Measurements from ENCODE around the gene CYP2U1.
A peak's percentile ranks its signal among the peaks of the same experiment; 100 is the strongest.

Gene CYP2U1

DNA sequence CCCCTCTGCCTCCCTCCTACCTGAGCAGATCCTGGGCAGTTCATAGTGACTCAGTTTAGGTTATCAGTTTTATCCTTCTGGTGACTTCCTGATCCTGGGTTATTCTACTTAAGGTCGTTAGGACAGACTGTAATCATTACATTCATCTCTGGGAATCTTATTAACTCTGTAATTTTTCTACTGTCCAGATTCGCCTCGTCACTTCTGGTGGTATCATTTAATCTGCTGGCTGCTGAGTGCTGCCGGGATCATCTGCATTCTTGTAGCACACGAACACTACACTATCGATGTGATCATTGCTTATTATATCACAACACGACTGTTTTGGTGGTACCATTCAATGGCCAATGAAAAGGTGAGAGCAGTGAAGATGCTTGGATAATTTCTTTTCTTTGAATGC is 23.0 kb upstream of the CYP2U1 start:
- no peaks in the 10 kb centered on the region for H3K27me3 ChIP-seq (ENCODE audit: insufficient read depth, low read depth, severe bottlenecking)
- no peaks in the 10 kb centered on the region for H3K36me3 ChIP-seq
- H3K4me3 ChIP-seq (ENCODE audit: low read depth, low read length), result no peak overlapping the region
- no peak for DNase-seq
- TF ChIP-seq, protein P1, sequence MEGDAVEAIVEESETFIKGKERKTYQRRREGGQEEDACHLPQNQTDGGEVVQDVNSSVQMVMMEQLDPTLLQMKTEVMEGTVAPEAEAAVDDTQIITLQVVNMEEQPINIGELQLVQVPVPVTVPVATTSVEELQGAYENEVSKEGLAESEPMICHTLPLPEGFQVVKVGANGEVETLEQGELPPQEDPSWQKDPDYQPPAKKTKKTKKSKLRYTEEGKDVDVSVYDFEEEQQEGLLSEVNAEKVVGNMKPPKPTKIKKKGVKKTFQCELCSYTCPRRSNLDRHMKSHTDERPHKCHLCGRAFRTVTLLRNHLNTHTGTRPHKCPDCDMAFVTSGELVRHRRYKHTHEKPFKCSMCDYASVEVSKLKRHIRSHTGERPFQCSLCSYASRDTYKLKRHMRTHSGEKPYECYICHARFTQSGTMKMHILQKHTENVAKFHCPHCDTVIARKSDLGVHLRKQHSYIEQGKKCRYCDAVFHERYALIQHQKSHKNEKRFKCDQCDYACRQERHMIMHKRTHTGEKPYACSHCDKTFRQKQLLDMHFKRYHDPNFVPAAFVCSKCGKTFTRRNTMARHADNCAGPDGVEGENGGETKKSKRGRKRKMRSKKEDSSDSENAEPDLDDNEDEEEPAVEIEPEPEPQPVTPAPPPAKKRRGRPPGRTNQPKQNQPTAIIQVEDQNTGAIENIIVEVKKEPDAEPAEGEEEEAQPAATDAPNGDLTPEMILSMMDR (IDR thresholded peaks at IDR 0.05; ENCODE audit: low read depth, low read length), result no peak
- H3K9me3 ChIP-seq (ENCODE audit: severe bottlenecking), result no peaks in the 10 kb centered on the region
- no peak overlapping the region for H3K27ac ChIP-seq

DNA sequence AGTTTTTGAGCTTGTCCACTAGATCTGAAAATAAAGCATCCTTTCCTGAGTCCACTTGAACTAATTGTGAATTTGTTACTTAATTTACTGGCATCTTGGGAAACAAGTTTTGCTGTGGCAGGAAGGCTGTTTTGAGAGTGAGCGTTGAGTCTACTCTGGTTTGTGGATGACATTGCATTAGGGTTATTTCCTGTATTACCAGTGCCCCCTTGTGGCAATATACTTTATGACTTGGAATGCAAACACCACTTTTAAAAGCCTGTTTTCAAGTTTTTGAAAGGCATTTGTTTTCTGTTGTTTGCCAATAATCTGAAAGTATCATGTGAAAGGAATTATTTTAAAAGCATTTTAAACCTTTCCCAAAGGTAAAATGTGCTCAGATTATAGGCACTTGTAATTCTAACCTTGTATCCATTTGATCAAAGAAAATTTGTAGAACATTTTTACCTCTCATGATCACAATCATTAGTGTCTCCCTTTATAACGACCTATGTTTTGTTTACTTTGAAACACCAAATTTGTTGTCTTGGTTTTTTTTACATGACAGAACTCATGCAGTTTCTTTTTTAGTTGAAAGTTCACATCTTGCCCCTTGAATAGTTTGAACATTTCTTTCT is 18.0 kb upstream of the CYP2U1 start:
- TF ChIP-seq, protein P1 (IDR thresholded peaks at IDR 0.05; ENCODE audit: low read depth, low read length), result peak; percentile 64
- no peaks in the 10 kb centered on the region for H3K9me3 ChIP-seq (ENCODE audit: severe bottlenecking)
- H3K27me3 ChIP-seq (ENCODE audit: insufficient read depth, low read depth, severe bottlenecking), result no peaks in the 10 kb centered on the region
- no peak overlapping the region for H3K27ac ChIP-seq
- no peaks in the 10 kb centered on the region for H3K36me3 ChIP-seq
- H3K4me3 ChIP-seq (ENCODE audit: low read depth, low read length), result no peak overlapping the region
- DNase-seq, result peak; percentile 50

DNA sequence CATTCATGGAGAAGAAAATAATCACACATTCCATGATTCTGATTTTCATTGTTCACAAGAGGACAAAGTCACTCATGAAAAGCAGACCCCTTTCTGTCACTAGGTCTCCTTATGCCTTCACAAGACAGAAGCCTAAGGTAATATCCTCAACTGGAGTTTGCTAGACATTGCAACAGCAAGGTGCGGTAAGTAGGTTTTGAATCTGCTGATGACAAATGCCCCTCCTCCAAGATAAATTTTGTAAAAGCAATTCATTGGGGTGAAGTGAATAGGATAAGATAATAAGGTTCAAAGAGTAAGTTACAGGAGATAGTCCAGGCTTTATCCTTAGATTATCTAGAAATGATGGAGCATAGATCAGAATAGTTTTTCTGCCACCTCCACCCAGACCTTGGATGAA is 16.1 kb upstream of the CYP2U1 start:
- H3K27me3 ChIP-seq (ENCODE audit: insufficient read depth, low read depth, severe bottlenecking), result no peaks in the 10 kb centered on the region
- no peak overlapping the region for H3K4me3 ChIP-seq (ENCODE audit: low read depth, low read length)
- H3K27ac ChIP-seq, result no peak overlapping the region
- TF ChIP-seq, protein P1 (IDR thresholded peaks at IDR 0.05; ENCODE audit: low read depth, low read length), result no peak
- H3K36me3 ChIP-seq, result no peaks in the 10 kb centered on the region
- peaks cover 4% of the 10 kb centered on the region for H3K9me3 ChIP-seq (ENCODE audit: severe bottlenecking)
- no peak for DNase-seq

DNA sequence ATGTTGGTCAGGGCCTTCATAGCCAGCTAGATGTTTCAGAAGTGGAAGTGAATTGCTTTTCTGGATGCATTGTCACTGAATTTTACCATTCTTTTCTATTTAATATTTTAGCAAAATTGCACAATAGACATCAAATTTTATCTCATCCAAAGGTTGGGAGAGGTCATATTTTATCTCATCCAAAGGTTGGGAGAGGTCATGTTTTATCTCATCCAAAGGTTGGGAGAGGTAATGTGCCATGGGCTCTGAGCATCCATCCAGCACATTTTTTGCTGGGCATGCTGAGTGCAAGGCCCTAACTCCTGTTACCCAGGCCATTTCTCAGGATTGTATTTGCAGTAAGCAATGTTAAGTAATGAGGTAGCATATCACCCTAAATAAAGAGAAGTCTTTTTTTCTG is 14.7 kb upstream of the CYP2U1 start:
- H3K27ac ChIP-seq, result no peak overlapping the region
- H3K4me3 ChIP-seq (ENCODE audit: low read depth, low read length), result no peak overlapping the region

DNA sequence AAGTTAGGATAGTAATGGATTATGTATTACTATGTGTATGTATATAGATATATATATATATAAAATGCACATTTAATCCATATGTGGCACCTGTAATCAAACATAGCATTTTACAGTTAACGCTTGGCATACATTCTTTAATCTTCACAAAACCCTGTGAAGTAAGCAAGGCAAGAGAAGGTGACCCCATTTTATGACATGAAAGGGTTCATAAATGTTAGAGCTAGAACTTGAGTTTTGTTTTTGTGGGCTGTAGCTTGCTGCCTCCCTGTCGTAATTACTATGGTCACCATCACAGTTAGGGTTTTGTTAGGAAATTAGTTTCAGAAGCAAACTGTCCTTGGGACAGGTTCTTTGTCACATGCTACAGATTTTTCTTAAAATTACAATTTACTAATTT is 13.8 kb upstream of the CYP2U1 start:
- H3K36me3 ChIP-seq, result no peaks in the 10 kb centered on the region
- H3K4me3 ChIP-seq (ENCODE audit: low read depth, low read length), result no peak overlapping the region
- TF ChIP-seq, protein P1 (IDR thresholded peaks at IDR 0.05; ENCODE audit: low read depth, low read length), result no peak
- no peak for DNase-seq
- H3K27me3 ChIP-seq (ENCODE audit: insufficient read depth, low read depth, severe bottlenecking), result no peaks in the 10 kb centered on the region
- peaks cover 8% of the 10 kb centered on the region for H3K9me3 ChIP-seq (ENCODE audit: severe bottlenecking)
- no peak overlapping the region for H3K27ac ChIP-seq

More for the DNA sequence above, 14.7 kb upstream of the CYP2U1 start:
- TF ChIP-seq, protein P1 (IDR thresholded peaks at IDR 0.05; ENCODE audit: low read depth, low read length), result no peak
- H3K27me3 ChIP-seq (ENCODE audit: insufficient read depth, low read depth, severe bottlenecking), result no peaks in the 10 kb centered on the region
- DNase-seq, result no peak
- H3K36me3 ChIP-seq, result no peaks in the 10 kb centered on the region
- peaks cover 8% of the 10 kb centered on the region for H3K9me3 ChIP-seq (ENCODE audit: severe bottlenecking)

Data from WERI-Rb-1 (cell line).